HG03108 (cell line): ENCODE data around the gene PPP2R2C.

Experiments
- ATAC-seq: cut with Tn5 transposase; IDR thresholded peaks from one replicate; pipeline ENCODE4 v1.9.1; 2021; ENCODE audit warnings: moderate library complexity; ENCODE audit not compliant: unreplicated experiment

PPP2R2C gene

GRCh38 chr4:6426571-6427438 lies 45.6 kb downstream of the PPP2R2C start:
- no peak for ATAC-seq

DNA sequence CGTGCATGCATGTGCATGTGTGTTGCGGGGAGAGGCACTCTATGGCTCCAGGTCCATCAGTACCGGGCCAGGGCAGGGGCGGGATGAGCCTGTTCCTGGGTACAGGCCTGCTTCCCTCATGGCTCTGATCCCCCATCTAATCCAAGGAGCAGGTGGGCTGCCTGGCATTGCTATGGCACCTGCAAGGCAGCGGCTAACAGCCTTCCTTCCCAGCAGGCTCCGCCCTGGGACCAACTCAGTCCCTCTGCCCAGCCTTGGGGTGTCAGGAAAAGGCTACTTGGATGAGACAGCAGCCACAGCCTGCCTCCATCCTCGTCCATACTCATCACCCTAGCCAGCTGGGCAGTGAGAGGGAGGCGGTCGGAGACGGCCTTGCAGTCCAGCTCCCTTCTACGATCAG lies 46.5 kb downstream of the PPP2R2C start:
- ATAC-seq, result no peak

DNA sequence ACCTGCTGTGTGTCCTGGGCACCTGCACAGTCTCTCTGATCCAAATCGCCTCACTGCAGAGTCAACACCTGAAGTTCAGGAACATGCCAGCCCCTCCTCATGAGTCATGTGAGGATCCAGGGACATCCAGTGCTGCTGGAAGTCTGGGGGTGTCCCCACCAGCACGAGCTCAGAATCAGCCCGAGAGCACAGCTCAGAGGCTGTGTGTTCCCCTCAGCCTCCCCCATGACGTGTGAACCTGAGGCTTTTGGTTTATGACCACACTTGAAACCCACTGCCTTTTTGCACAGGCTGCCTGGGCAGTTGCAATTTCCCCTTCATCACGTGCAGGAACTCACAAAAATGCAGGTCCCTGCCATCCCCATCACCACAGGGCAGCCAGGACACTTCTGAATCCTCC lies 47.1 kb downstream of the PPP2R2C start:
- no peak for ATAC-seq

DNA sequence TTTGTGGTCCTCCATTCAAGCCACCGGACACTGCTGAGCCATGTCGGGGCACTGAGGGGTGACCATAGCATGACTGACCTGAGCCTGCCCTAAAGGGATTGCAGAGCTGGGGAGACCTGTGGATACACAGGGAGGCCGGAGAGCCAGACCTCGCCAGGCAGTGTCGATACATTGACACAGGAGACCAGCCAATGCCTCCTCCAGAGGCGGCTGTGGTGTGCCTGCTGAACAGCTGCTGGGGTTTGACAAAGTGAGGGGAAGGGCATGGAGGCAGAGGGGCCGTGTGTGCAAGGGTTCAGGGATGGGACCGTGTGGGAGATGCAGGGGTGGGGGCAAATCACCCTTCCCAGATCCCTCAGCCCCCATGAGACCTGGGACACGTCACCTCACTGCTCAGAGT lies 48.0 kb downstream of the PPP2R2C start:
- no peak for ATAC-seq

GRCh38 chr4:6423575-6423974 lies 48.8 kb downstream of the PPP2R2C start:
- ATAC-seq, result peak; percentile 92

DNA sequence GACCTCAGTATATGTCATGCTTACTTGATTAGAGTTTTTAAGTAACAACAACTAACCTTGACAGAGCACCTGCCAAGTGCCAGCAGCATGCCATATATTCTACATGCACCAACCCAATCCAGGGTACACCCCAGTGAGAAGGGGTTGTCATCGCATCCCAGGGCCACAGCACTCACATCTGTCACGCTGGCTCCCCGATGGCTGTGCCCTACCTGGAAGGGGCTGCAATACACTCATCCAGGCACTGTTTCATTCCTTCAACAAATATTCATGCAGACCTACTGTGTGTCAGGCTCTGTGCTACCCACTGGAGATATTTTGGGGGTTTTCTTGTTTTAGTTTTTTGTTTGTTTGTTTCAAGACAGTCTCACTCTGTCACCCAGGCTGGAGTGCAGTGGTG lies 49.5 kb downstream of the PPP2R2C start:
- ATAC-seq, result no peak

DNA sequence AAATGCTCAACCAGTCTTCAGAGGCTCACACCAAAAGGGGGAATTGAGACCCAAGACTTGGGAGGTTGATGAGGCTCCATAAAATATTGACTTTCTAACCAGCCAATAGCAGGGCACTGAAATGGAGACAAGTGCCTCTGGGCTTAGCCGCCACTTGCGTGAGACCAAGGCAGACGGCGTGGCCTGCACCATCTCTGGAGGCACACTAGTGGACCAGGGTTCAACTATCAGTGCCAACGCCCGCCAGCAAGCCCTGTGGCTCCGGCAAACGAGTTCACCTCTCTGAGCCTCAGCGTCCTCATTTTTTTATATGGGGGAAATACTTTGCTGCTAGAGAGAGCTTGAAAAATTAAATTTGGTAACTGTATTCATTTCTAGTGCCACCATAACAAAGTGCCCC lies 50.3 kb downstream of the PPP2R2C start:
- ATAC-seq, result no peak

DNA sequence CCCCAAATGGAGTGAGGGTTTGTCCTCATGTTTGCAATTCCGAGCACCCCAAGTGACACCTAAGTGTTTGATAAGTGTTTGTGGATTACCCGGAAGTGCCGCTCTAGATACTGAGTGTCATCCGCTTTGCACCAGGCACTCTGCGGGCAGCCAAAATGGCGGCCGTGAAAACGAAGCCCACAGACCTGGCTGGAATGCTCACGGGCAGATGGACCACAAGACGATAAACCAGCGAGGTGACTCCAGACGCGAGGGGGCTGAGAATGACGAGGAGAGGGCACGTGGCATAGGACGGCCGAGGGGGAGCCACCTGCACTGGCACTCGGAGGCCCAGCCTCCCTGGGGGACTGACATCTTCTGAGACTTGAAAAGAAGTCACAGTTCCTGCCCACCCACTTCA lies 51.0 kb downstream of the PPP2R2C start:
- ATAC-seq, result no peak

DNA sequence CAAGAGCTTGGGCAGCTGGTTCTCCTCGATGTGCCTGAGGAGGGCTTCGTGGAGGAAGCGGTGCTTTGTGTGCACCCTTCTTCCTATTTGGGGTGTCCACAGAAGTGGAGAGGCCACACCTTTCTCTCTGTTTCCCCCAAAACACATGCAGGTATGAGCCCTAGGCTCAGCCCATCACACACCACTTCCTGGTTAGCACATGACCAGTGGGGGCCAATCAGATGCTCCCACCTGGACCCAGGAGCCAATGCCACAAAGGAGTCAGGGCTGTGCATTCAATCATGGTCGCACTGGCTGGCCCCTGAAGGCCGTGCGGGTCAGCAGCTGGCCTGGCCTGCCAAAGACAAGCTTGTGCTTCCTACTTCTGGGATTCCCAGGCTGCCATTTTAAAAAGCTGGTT lies 51.4 kb downstream of the PPP2R2C start:
- no peak for ATAC-seq

DNA sequence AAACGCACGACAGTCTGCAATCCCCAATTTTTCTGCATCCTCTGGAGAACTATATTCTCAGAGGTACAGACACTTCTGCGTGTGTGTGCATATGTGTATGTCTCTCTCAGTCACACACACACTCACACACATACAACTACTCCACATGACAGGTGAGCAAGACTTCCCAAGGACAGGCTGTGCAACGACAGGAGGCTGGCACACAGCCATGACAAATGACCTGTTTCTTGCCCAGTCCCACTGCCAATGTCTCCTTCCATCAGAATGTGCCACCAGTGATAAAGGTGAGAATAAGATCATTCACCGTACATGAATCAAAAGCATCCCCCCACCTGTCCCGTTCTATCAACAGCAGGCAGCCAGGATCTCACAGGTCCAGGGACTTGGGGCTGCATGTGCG lies 52.4 kb downstream of the PPP2R2C start:
- no peak for ATAC-seq

DNA sequence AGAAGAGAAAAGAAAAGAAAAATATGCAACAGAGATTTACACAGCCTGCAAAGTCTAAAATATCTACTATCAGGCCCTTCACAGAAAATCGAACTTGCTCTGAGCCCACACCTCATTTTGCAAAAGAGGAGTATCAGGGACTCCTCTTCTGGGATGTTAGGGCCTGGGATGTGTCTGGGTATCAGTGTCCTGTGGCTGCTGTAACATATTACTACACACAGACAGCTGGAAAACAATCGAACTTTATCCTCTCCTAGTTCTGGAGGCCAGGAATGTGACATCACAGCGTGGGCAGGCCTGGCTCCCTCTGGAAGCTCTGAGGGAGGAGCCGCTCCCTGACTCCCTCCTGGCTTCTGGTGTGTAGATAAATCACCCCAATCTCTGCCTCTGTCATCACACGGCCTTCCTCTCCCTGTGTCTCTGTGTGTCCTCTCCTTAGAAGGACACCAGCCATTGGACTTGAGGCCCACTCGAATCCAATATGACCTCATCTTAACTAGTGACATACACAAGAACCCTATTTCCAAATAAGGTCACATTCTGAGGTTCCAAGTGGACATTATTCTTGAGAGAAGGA lies 52.9 kb downstream of the PPP2R2C start:
- no peak for ATAC-seq

- no peak for ATAC-seq
Observed at GRCh38 chr4:6418193-6418755, 54.1 kb downstream of the PPP2R2C start.

DNA sequence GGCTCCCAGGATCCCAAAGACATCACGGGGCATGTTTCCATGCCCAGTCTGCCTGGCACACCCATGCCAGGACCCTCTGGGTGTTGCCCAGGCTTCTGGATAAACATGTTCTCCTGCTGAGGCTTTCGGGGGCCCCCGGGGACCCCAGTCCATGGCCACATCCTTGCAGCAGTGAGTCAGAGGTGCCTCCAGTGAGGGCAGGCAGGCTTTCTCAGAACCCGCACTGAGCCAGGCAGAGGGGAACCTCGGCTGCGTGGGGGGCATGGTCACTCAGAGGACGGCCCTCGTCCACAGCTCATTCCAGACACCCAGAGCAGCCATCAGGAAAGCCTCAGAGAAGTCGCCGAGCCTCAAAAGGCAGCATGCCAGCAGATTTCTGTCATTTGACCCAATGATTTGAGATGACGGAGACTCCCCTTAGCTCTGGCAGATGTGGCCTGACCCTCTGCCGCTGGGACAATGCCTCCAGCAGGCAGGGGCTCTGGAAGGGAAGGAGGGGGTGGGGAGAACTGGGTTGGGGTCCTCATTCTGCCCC lies 54.8 kb downstream of the PPP2R2C start:
- ATAC-seq, result no peak

DNA sequence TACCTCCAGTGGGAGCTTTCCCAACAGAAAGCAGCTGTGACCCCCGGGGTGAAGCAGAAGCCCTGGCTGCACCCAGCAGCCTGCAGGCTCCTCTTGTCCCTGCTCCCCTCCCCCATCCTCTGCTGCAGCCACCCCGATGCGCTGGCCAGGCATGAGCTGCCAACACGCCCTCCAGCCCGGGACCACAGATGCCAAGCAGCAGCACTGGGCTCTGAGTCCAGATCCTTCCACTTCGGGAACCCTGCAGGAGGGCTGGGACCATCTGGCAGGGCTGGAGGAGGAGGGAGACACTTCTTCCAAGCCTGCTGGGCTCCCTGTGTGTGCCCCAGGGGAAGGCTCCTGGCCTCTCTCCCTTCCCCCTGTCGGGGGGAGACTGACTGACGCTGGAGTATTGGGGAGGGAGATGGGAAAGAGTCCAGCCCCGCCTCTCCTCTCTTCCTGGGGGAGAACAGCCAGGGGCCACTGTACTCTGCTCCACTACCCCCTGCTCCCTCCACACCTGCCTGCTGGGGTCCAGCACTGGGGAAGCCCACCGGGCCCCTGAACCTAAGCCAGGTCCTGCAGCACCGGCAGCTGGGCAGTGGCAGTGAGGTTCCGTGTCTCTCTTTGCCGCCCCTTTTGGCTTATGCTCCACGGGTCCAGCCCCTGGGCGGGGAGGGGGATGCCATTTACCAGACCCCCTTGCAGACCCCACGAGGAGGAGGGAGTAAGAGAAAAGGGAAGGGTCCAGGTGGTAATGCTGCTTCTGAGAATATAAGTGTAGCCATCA lies 55.7 kb downstream of the PPP2R2C start:
- ATAC-seq, result no peak

GRCh38 chr4:6415031-6415705 lies 57.2 kb downstream of the PPP2R2C start:
- ATAC-seq, result no peak

- ATAC-seq, result no peak
Observed at GRCh38 chr4:6414578-6414977, 57.8 kb downstream of the PPP2R2C start.

GRCh38 chr4:6410664-6411063 lies 61.8 kb downstream of the PPP2R2C start:
- ATAC-seq, result no peak

GRCh38 chr4:6410068-6410467 lies 62.3 kb downstream of the PPP2R2C start:
- ATAC-seq, result no peak

DNA sequence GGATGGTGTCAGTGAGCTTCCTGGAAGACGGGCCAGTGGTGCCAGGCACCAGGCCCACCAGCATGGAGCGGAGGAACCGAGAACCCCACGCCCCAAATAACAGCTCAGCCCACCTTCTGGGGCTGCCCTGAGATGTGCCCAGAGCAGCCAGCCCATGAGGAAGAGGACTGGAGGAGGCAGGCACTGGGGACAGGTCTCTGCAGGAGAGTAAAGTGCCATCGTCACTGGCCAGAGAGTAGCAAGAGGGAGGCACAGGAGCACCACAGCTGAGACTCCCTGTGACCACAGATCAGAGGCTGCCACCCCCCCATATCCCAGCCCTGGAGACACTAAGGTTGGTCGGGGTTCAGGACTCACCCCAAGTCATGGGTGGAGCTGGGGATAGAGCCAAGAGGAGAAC lies 63.0 kb downstream of the PPP2R2C start:
- no peak for ATAC-seq

DNA sequence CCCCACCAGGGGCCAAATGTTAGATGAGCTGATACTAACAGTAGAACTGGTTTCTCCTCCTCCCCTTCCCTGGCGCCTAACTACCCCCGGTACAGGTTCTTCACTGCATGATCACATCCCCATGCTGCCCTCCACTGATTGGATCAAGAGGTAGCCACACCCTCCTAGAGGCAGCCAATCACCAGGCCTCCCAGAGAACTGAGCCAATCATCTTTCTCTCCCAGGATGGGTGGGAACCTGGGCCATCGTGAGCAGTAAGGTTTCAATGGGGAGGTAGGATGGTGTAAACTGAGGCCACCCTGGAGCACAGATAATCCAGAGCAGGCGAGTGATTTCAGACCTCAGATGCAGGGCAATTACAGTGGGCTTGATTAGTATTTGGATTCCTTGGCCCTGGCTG lies 64.2 kb downstream of the PPP2R2C start:
- ATAC-seq, result no peak

DNA sequence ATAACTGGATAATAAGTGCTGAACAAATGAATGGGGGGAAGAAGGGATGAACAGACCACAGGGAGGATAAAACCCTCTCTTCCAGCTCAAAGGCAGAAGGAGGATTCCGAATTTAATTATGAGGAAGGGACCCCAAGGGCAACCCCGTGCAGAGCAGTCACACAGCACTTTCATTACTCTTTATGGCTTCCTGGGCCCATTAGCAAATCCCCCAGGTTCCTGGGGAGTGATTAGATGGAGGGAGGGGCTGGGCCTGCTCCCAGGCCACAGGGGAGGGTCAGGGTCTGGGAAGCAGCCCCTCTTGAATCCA lies 67.1 kb downstream of the PPP2R2C start:
- no peak for ATAC-seq
